HFFc6 (cell line): Measurements from ENCODE around the gene CTLA4. TPM values are rescaled to one million over a fixed set of nuclear protein-coding genes. Genes with fewer than 3 reads are reported as not detected.

Experiments
- DNase-seq: peaks from one replicate; pipeline ENCODE4 v3.0.0-alpha.2; 2018
- H3K27ac Mint-ChIP-seq: 2 replicates; pipeline ENCODE4 v1.8.0; 2020; ENCODE audit warnings: mild to moderate bottlenecking, mixed read lengths
- H3K27me3 Mint-ChIP-seq: 2 replicates; pipeline ENCODE4 v1.8.0; 2021; ENCODE audit warnings: mild to moderate bottlenecking, moderate library complexity, mixed read lengths; ENCODE audit not compliant: insufficient read depth
- H3K36me3 Mint-ChIP-seq: 2 replicates; pipeline ENCODE4 v1.8.0; 2021; ENCODE audit warnings: low read depth, mixed read lengths
- H3K4me1 Mint-ChIP-seq: 2 replicates; pipeline ENCODE4 v1.8.0; 2020; ENCODE audit warnings: low read depth, mixed read lengths
- H3K4me3 Mint-ChIP-seq: 2 replicates; pipeline ENCODE4 v1.8.0; 2020; ENCODE audit warnings: mild to moderate bottlenecking, moderate library complexity, mixed read lengths
- H3K9me3 Mint-ChIP-seq: 2 replicates; pipeline ENCODE4 v1.8.0; 2020; ENCODE audit warnings: mild to moderate bottlenecking, mixed read lengths
- CTCF ChIP-seq: fragments of 200-600 bp; sonication (generic); IDR thresholded peaks from 2 replicates; pipeline ENCODE4 v1.5.0; 2021; ENCODE audit warnings: antibody characterized with exemption, mild to moderate bottlenecking
- total RNA-seq, 6 experiments: library from RNA; stranded (reverse); fragmentation: NEBNext Ultra II Directional; extraction: Animal tissue kit (Norgen Biotek cat#: 25700); gene quantifications; 2 replicates in 1 of 6; 3 replicates in 5 of 6; pipeline ENCODE4 v1.2.3, GENCODE V29; 2021

CTLA4 gene
- total RNA-seq, 6 experiments from 2014 or later, result not detected

DNA sequence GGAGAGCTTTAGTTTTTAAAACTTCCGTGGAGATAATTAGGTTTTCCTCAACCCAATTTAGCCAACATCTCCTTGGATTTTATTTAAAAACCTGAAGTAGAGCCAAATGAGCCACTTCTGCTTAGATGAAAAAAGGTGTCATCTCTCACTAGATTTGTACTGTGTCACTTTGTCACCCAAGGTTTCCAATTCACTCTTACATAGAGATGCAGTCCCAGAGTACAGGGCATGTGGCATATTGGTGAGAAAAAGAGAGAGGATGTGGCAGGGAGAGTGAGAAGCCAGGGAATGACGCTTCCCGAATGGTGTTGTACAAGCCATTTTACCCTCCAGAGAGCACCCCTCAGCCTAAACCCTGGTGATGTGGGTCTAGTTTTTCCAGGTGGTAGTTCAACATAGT is 44.4 kb upstream of the CTLA4 start:
- H3K27me3 Mint-ChIP-seq, result peaks cover 21% of the 10 kb centered on the region
- H3K36me3 Mint-ChIP-seq, result no peaks in the 10 kb centered on the region
- DNase-seq, result no peak
- H3K4me1 Mint-ChIP-seq, result no peaks in the 10 kb centered on the region
- no peak for TF ChIP-seq CTCF
- no peak overlapping the region for H3K4me3 Mint-ChIP-seq
- no peak overlapping the region for H3K27ac Mint-ChIP-seq
- no peaks in the 10 kb centered on the region for H3K9me3 Mint-ChIP-seq

GRCh38 chr2:203824057-203824456 is 43.5 kb upstream of the CTLA4 start:
- peaks cover 21% of the 10 kb centered on the region for H3K27me3 Mint-ChIP-seq
- no peaks in the 10 kb centered on the region for H3K36me3 Mint-ChIP-seq
- no peaks in the 10 kb centered on the region for H3K9me3 Mint-ChIP-seq
- no peak overlapping the region for H3K4me3 Mint-ChIP-seq
- H3K27ac Mint-ChIP-seq, result no peak overlapping the region
- no peak for DNase-seq
- TF ChIP-seq CTCF, result no peak
- H3K4me1 Mint-ChIP-seq, result no peaks in the 10 kb centered on the region

DNA sequence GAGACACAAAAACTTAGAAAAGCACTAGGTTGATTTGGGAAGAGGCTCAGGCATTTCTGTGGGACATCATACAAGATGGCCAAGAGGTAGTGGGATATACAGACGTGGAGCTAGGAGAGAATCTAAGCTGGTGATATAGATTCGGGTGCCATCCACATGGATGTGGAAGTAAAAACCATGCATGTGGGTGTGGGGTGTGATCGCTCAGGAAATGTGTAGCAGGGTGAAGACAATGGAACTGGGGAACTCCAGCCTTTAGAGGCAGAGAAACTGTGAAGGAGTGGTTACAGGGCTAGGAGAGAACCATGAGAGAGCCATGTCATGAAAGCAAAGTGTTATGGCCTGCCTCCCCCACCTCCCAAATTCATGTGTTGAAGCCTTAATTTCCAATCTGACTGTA is 43.0 kb upstream of the CTLA4 start:
- H3K36me3 Mint-ChIP-seq, result no peaks in the 10 kb centered on the region
- no peak for DNase-seq
- no peak for TF ChIP-seq CTCF
- H3K4me1 Mint-ChIP-seq, result no peaks in the 10 kb centered on the region
- no peak overlapping the region for H3K4me3 Mint-ChIP-seq
- no peak overlapping the region for H3K27ac Mint-ChIP-seq
- H3K9me3 Mint-ChIP-seq, result no peaks in the 10 kb centered on the region
- peaks cover 20% of the 10 kb centered on the region for H3K27me3 Mint-ChIP-seq

GRCh38 chr2:203826704-203827103 is 40.9 kb upstream of the CTLA4 start:
- Mint-ChIP-seq H3K4me1 (no peaks in the 10 kb centered on the region), H3K4me3 (no peak overlapping the region), H3K36me3 (no peaks in the 10 kb centered on the region), H3K9me3 (no peaks in the 10 kb centered on the region), H3K27me3 (peaks cover 25% of the 10 kb centered on the region), H3K27ac (no peak overlapping the region)
- no peak for TF ChIP-seq CTCF
- DNase-seq, result no peak

DNA sequence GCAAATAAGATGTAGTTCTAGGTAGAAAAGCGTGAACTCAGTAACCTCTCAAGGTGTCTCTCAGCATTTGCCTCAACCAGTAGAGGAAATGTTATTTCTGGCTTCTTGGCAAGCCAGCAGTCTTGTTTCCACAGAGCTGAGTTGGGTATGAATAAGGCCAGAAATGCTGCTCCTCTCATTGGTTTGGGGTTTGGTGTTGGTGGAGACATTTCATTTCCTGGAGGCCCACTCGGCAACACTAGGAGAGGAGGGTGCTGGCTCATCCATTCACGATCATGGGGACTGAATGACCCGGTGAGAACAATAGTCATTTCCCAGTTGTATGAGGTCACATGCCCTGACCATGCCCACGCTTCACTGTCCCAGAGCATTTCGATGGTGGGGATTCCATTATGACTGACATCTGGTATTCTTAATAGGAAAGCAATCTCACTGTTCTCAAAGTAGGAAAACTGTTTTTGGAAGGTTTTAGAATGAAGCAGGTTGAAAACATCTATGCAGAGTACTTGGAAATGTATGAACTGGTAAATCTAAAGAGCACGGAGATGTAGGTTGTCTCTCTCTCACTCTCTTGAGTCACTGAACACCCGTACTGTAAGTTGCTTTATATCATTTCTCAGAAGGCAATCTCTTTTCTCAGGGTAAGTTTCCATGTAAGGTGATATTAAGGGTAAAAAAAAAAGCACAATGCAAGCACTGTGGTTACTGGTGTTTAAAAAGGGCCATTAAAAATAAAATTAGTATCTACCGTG is 37.1 kb upstream of the CTLA4 start:
- no peak for TF ChIP-seq CTCF
- Mint-ChIP-seq H3K27ac (no peak overlapping the region), H3K4me3 (no peak overlapping the region), H3K36me3 (no peaks in the 10 kb centered on the region), H3K27me3 (peaks cover 18% of the 10 kb centered on the region), H3K4me1 (no peaks in the 10 kb centered on the region), H3K9me3 (no peaks in the 10 kb centered on the region)
- DNase-seq, result no peak
